Neural crest cell (in vitro differentiated cells): ENCODE measurements around the gene SNIP1. TPM values are rescaled to one million over a fixed set of nuclear protein-coding genes. Genes with fewer than 3 reads are reported as not detected.

Experiments
- DNase-seq: peaks from one replicate; pipeline ENCODE4 v3.0.0; 2021; ENCODE audit warnings: low read depth, mixed read lengths, low spot score
- H3K27ac Mint-ChIP-seq: one replicate; pipeline ENCODE4 v1.8.0; 2021; ENCODE audit warnings: mild to moderate bottlenecking, mixed read lengths; ENCODE audit not compliant: unreplicated experiment
- H3K27me3 Mint-ChIP-seq: 2 replicates; pipeline ENCODE4 v1.8.0; 2021; ENCODE audit warnings: low read depth, mild to moderate bottlenecking, mixed read lengths
- H3K36me3 Mint-ChIP-seq: 2 replicates; pipeline ENCODE4 v1.8.0; 2021; ENCODE audit warnings: low read depth, mild to moderate bottlenecking, mixed read lengths
- H3K4me1 Mint-ChIP-seq: 2 replicates; pipeline ENCODE4 v1.8.0; 2021; ENCODE audit warnings: mixed read lengths
- H3K4me3 Mint-ChIP-seq: one replicate; pipeline ENCODE4 v1.8.0; 2021; ENCODE audit warnings: mild to moderate bottlenecking, mixed read lengths
- H3K9me3 Mint-ChIP-seq: 2 replicates; pipeline ENCODE4 v1.8.0; 2021; ENCODE audit warnings: mixed read lengths
- total RNA-seq: library from RNA; stranded (reverse); gene quantifications from 2 replicates; pipeline ENCODE4 v1.2.1, GENCODE V29; 2021
- TF ChIP-seq, protein P1 (sequence below): fragments of 200-600 bp; sonication (generic); conservative IDR thresholded peaks from 2 replicates; pipeline ENCODE4 v1.5.0; 2021; ENCODE audit warnings: antibody characterized with exemption, mild to moderate bottlenecking

The SNIP1 gene
- total RNA-seq, 1 donor from 2014 or later: 23.0 TPM

DNA sequence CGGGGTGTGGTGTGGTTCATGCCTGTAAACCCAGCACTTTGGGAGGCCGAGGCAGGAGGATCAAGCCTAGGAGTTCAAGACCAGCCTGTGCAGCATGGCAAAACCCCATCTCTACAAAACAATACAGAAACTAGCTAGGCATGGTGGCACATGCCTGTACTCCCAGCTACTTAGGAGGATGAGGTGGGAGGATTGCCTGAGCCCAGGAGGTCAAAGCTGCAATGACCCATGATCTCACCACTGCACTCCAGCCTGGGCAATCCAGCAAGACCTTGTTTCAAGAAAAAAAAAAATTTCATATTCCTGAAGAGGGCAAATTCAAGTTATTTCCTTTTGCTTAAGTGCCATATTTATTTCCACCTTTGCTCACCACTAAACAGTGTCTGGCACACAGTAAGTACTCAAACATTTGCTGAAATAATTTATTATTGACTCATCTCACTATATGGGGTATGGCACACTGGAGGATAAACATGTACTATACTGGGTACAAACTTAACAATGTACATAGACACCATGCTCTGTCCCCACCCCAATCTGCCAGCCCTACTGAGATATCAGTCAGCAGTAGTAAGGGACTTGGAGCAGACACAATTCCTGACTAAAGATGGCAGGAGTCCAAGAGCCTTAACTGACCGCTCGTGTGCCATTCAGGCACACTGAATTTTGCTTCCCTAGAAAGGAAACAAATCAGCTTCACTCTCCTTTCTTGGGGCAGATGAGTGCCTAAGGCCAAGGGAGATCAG, 55.0 kb downstream of the SNIP1 start:
- TF ChIP-seq, protein P1, sequence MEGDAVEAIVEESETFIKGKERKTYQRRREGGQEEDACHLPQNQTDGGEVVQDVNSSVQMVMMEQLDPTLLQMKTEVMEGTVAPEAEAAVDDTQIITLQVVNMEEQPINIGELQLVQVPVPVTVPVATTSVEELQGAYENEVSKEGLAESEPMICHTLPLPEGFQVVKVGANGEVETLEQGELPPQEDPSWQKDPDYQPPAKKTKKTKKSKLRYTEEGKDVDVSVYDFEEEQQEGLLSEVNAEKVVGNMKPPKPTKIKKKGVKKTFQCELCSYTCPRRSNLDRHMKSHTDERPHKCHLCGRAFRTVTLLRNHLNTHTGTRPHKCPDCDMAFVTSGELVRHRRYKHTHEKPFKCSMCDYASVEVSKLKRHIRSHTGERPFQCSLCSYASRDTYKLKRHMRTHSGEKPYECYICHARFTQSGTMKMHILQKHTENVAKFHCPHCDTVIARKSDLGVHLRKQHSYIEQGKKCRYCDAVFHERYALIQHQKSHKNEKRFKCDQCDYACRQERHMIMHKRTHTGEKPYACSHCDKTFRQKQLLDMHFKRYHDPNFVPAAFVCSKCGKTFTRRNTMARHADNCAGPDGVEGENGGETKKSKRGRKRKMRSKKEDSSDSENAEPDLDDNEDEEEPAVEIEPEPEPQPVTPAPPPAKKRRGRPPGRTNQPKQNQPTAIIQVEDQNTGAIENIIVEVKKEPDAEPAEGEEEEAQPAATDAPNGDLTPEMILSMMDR: no peak
- H3K9me3 Mint-ChIP-seq: no peaks in the 10 kb centered on the region

DNA sequence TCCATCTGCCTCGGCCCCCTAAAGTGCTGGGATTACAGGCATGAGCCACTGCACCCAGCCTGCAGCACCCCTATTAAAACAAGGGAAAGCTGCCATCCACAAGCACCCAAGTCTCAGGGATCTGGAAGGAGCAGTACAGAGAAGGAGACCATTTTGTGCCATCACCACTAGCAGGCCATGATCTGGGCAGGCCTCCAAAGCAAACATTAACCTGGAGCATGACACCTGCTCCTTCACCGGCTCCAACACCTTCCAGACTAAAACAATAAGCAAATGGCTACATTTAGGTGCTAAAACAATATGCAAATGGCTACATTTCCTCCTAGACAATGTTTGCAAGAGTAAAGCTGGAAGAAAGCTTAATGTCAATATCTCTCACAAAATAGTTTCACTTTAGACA, 56.3 kb downstream of the SNIP1 start:
- H3K9me3 Mint-ChIP-seq: no peaks in the 10 kb centered on the region
- H3K4me3 Mint-ChIP-seq: no peak overlapping the region

More for the DNA sequence above, 55.0 kb downstream of the SNIP1 start:
- H3K36me3 Mint-ChIP-seq: peaks cover 4% of the 10 kb centered on the region
- no peak overlapping the region for H3K27ac Mint-ChIP-seq
- no peak overlapping the region for H3K4me3 Mint-ChIP-seq
- no peaks in the 10 kb centered on the region for H3K4me1 Mint-ChIP-seq
- no peaks in the 10 kb centered on the region for H3K27me3 Mint-ChIP-seq
- DNase-seq: no peak

GRCh38 chr1:37495875-37496274, 58.2 kb downstream of the SNIP1 start:
- H3K36me3 Mint-ChIP-seq: peaks cover 5% of the 10 kb centered on the region
- no peaks in the 10 kb centered on the region for H3K9me3 Mint-ChIP-seq
- DNase-seq: no peak
- H3K27me3 Mint-ChIP-seq: no peaks in the 10 kb centered on the region
- H3K27ac Mint-ChIP-seq: no peak overlapping the region
- H3K4me3 Mint-ChIP-seq: no peak overlapping the region
- H3K4me1 Mint-ChIP-seq: no peaks in the 10 kb centered on the region
- TF ChIP-seq, protein P1: no peak

More for the DNA sequence above, 56.3 kb downstream of the SNIP1 start:
- peaks cover 4% of the 10 kb centered on the region for H3K36me3 Mint-ChIP-seq
- H3K4me1 Mint-ChIP-seq: no peaks in the 10 kb centered on the region
- DNase-seq: no peak
- no peaks in the 10 kb centered on the region for H3K27me3 Mint-ChIP-seq
- H3K27ac Mint-ChIP-seq: no peak overlapping the region
- TF ChIP-seq, protein P1: no peak

DNA sequence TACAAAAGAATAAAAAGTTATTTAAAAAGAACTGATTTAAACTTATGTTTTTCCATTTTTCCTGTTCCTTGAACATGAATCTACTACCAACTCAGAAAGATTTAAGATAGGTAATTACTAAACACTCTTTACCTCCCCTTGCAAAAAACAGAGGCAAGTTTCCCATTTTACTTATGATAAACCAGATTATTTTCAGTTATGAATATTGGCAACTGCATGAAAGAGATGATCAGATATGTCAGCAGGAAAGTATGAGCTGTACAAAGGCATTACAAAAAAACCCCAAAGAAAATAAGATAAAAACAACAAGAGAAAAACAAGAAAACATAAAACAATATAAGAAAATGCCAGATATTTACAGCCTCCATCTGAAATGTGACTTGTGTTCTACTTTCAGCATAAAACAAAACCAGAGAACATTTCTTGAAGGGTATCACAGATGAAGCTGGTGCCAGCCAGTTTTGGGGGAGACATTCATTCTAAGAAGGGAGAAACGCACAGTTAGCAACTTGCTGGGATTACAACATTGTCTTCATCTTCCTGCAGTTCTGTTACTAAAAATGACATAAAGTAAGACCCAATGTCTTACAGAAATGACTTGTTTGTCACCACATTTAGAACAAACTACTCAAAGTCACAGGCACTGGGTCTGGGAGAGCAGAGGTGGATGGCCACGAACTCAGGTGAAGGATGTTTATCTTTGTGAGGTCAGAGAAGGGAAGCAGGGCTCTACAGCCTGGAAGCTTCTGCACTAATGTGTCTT, 60.6 kb downstream of the SNIP1 start:
- H3K27ac Mint-ChIP-seq: no peak overlapping the region
- TF ChIP-seq, protein P1: no peak
- no peaks in the 10 kb centered on the region for H3K4me1 Mint-ChIP-seq
- no peak for DNase-seq
- no peaks in the 10 kb centered on the region for H3K9me3 Mint-ChIP-seq
- no peaks in the 10 kb centered on the region for H3K27me3 Mint-ChIP-seq
- peaks cover 2% of the 10 kb centered on the region for H3K36me3 Mint-ChIP-seq
- H3K4me3 Mint-ChIP-seq: no peak overlapping the region

GRCh38 chr1:37487619-37487984, 66.5 kb downstream of the SNIP1 start:
- TF ChIP-seq, protein P1: peak; percentile 32
- H3K27ac Mint-ChIP-seq: no peak overlapping the region
- no peaks in the 10 kb centered on the region for H3K9me3 Mint-ChIP-seq
- H3K4me1 Mint-ChIP-seq: no peaks in the 10 kb centered on the region
- peaks cover 2% of the 10 kb centered on the region for H3K36me3 Mint-ChIP-seq
- H3K4me3 Mint-ChIP-seq: no peak overlapping the region
- no peaks in the 10 kb centered on the region for H3K27me3 Mint-ChIP-seq
- no peak for DNase-seq
